SK-N-MC (cell line): ENCODE measurements around the gene CLK2.
"Not testable (repeated sequence)": the region's sequence is repeated elsewhere in the genome, so short reads cannot be mapped to it uniquely, and the experiment has no call there.

Experiments
- EZH2 ChIP-seq: fragments of 200-600 bp; sonication (generic); IDR thresholded peaks from one replicate; pipeline ENCODE4 v1.6.1; 2017; ENCODE audit warnings: antibody characterized with exemption
- POLR2AphosphoS5 ChIP-seq: IDR thresholded peaks from 2 replicates; pipeline ENCODE4 v1.6.1; 2012; ENCODE audit warnings: mild to moderate bottlenecking, low read depth, low read length, borderline replicate concordance

- not testable (repeated sequence) for TF ChIP-seq POLR2AphosphoS5, EZH2
These were observed 26.5 kb downstream of the CLK2 start for GRCh38 chr1:155246796-155247195.
